IMR-90 (cell line): Measurements from ENCODE around the gene ARRB1.

Experiments
- CTCF ChIP-seq: conservative IDR thresholded peaks from 2 replicates; pipeline ENCODE4 v1.5.1; 2012; ENCODE audit warnings: mild to moderate bottlenecking, low read depth, low read length, improper control_type of control experiment
- NFE2L2 ChIP-seq: fragments of 150-350 bp; IDR thresholded peaks from 2 replicates; pipeline ENCODE4 v1.6.1; 2016; ENCODE audit warnings: low read depth, mild to moderate bottlenecking, low read length

- TF ChIP-seq CTCF (no peak), NFE2L2 (no peak)
Observed at GRCh38 chr11:75400146-75400865, 48.8 kb upstream of the ARRB1 start.
